IMR-90 (cell line): ENCODE measurements around the gene TGFBR2. TPM values are rescaled to one million over a fixed set of nuclear protein-coding genes. Genes with fewer than 3 reads are reported as not detected.

Source experiments
- ATAC-seq: fragments of 200-7000 bp; cut with Tn5 transposase; 2 replicates; pipeline ENCODE4 v1.9.1; 2020; ENCODE audit warnings: low read depth, mild to moderate bottlenecking, moderate library complexity
- BruUV-seq: library from RNA; stranded (reverse); fragments of 400-500 nt; replicated peaks from 2 replicates; lab custom pipeline; 2021; lab: Mats Ljungman, UMichigan
- CTCF ChIA-PET: fragments of 300-600 bp; formaldehyde crosslinking; extraction: SDS; loops from one replicate; lab custom pipeline; 2021; ENCODE audit warnings: antibody characterized with exemption; lab: Yijun Ruan, JAX
- POLR2A ChIA-PET: fragments of 300-600 bp; sonication (Branson Sonifier 250); formaldehyde crosslinking; loops from one replicate; lab custom pipeline; 2022; ENCODE audit warnings: antibody characterized with exemption; ENCODE audit not compliant: unreplicated experiment; lab: Charles Lee
- DNase-seq: peaks from one replicate; pipeline ENCODE4 v3.0.0; 2013
- H2AFZ ChIP-seq: replicated peaks from 2 replicates; pipeline ENCODE3; 2013; ENCODE audit warnings: low read length, mild to moderate bottlenecking; ENCODE audit not compliant: poor library complexity
- H2AK5ac ChIP-seq: 2 replicates; pipeline ENCODE4 v1.6.1; 2013; ENCODE audit warnings: low read depth, low read length, inconsistent platforms
- H2AK9ac ChIP-seq: replicated peaks from 2 replicates; pipeline ENCODE3; 2013; ENCODE audit warnings: mild to moderate bottlenecking, low read depth, low read length, moderate library complexity; ENCODE audit not compliant: poor library complexity
- H2BK120ac ChIP-seq: 2 replicates; pipeline ENCODE4 v1.6.1; 2013; ENCODE audit warnings: low read depth, low read length, inconsistent platforms
- H2BK15ac ChIP-seq: 3 replicates; pipeline ENCODE4 v1.6.1; 2013; ENCODE audit warnings: low read depth, low read length, inconsistent platforms
- H2BK20ac ChIP-seq: 2 replicates; pipeline ENCODE4 v1.6.1; 2013; ENCODE audit warnings: low read depth, mild to moderate bottlenecking, inconsistent platforms, low read length, moderate library complexity
- H2BK5ac ChIP-seq: 2 replicates; pipeline ENCODE4 v1.6.1; 2013; ENCODE audit warnings: mild to moderate bottlenecking, low read depth, low read length, inconsistent platforms; ENCODE audit not compliant: poor library complexity, severe bottlenecking
- H3K14ac ChIP-seq: replicated peaks from 2 replicates; pipeline ENCODE4 v1.6.1; 2013; ENCODE audit warnings: low read depth, low read length, inconsistent platforms
- H3K18ac ChIP-seq: 2 replicates; pipeline ENCODE4 v1.6.1; 2013; ENCODE audit warnings: low read depth, low read length, control low read depth
- H3K23ac ChIP-seq: 2 replicates; pipeline ENCODE4 v1.6.1; 2013; ENCODE audit warnings: low read depth, low read length, inconsistent platforms
- H3K27ac ChIP-seq: 2 replicates; pipeline ENCODE4 v1.5.1; 2013; ENCODE audit warnings: mild to moderate bottlenecking, control low read depth, low read length; ENCODE audit not compliant: insufficient read depth
- H3K27me3 ChIP-seq: 2 replicates; pipeline ENCODE4 v1.6.1; 2013; ENCODE audit warnings: low read length; ENCODE audit not compliant: control insufficient read depth, insufficient read depth
- H3K36me3 ChIP-seq: 2 replicates; pipeline ENCODE4 v1.6.1; 2013; ENCODE audit warnings: low read length, mixed read lengths; ENCODE audit not compliant: control insufficient read depth, insufficient read depth
- H3K4ac ChIP-seq: 2 replicates; pipeline ENCODE4 v1.6.1; 2013; ENCODE audit warnings: low read depth, low read length, inconsistent platforms
- H3K4me1 ChIP-seq: 2 replicates; pipeline ENCODE4 v1.6.1; 2013; ENCODE audit warnings: low read length, mixed read lengths; ENCODE audit not compliant: control insufficient read depth, insufficient read depth
- H3K4me2 ChIP-seq: 2 replicates; pipeline ENCODE4 v1.6.1; 2013; ENCODE audit warnings: low read depth, mild to moderate bottlenecking, control low read depth, low read length, moderate library complexity
- H3K4me3 ChIP-seq: 2 replicates; pipeline ENCODE4 v1.5.1; 2013; ENCODE audit warnings: low read depth, mild to moderate bottlenecking, control low read depth, low read length, moderate library complexity; ENCODE audit not compliant: insufficient read depth
- H3K56ac ChIP-seq: 2 replicates; pipeline ENCODE4 v1.6.1; 2013; ENCODE audit warnings: low read length, inconsistent platforms; ENCODE audit not compliant: insufficient read depth; ENCODE audit errors: extremely low read depth
- H3K79me1 ChIP-seq, 2 experiments: 2 replicates each; pipeline ENCODE4 v1.6.1; 2013; ENCODE audit warnings: low read length in 2 of 2, inconsistent platforms in 1 of 2, low read depth in 1 of 2
- H3K9ac ChIP-seq: 2 replicates; pipeline ENCODE4 v1.6.1; 2013; ENCODE audit warnings: low read depth, low read length, control low read depth
- H3K9me1 ChIP-seq: 2 replicates; pipeline ENCODE4 v1.6.1; 2013; ENCODE audit warnings: low read length, inconsistent platforms; ENCODE audit not compliant: insufficient read depth
- H3K9me3 ChIP-seq: 2 replicates; pipeline ENCODE4 v1.6.1; 2013; ENCODE audit warnings: low read length; ENCODE audit not compliant: control insufficient read depth, insufficient read depth
- H4K20me1 ChIP-seq: 2 replicates; pipeline ENCODE4 v1.6.1; 2013; ENCODE audit warnings: low read length, inconsistent platforms; ENCODE audit not compliant: insufficient read depth
- H4K5ac ChIP-seq: 2 replicates; pipeline ENCODE4 v1.6.1; 2013; ENCODE audit warnings: mild to moderate bottlenecking, low read depth, low read length, control low read depth
- H4K8ac ChIP-seq, 2 experiments: 2 replicates each; pipeline ENCODE4 v1.6.1; 2013; ENCODE audit warnings: low read depth in 2 of 2, low read length in 2 of 2, control low read depth in 1 of 2, inconsistent platforms in 1 of 2
- H4K91ac ChIP-seq: 2 replicates; pipeline ENCODE4 v1.6.1; 2013; ENCODE audit warnings: low read depth, low read length, inconsistent platforms; ENCODE audit not compliant: insufficient read depth
- BHLHE40 ChIP-seq: fragments of 150-350 bp; IDR thresholded peaks from 2 replicates; pipeline ENCODE4 v1.6.1; 2016; ENCODE audit warnings: mild to moderate bottlenecking, low read depth, low read length
- CEBPB ChIP-seq: IDR thresholded peaks from 2 replicates; pipeline ENCODE4 v1.6.1; 2012; ENCODE audit warnings: low read depth, low read length, improper control_type of control experiment
- CHD1 ChIP-seq: IDR thresholded peaks from 2 replicates; pipeline ENCODE4 v1.6.1; 2012; ENCODE audit warnings: low read depth, low read length, improper control_type of control experiment
- FOS ChIP-seq: fragments of 150-350 bp; IDR thresholded peaks from 2 replicates; pipeline ENCODE4 v1.6.1; 2016; ENCODE audit warnings: low read depth, low read length
- MAFK ChIP-seq: IDR thresholded peaks from 2 replicates; pipeline ENCODE4 v1.6.1; 2012; ENCODE audit warnings: low read depth, low read length, improper control_type of control experiment
- MAZ ChIP-seq: IDR thresholded peaks from 2 replicates; pipeline ENCODE4 v1.6.1; 2012; ENCODE audit warnings: low read depth, mild to moderate bottlenecking, low read length, improper control_type of control experiment, moderate library complexity, borderline replicate concordance
- MXI1 ChIP-seq: IDR thresholded peaks from 2 replicates; pipeline ENCODE4 v1.6.1; 2012; ENCODE audit warnings: low read depth, mild to moderate bottlenecking, low read length, moderate library complexity, borderline replicate concordance
- NFE2L2 ChIP-seq: fragments of 150-350 bp; IDR thresholded peaks from 2 replicates; pipeline ENCODE4 v1.6.1; 2016; ENCODE audit warnings: low read depth, mild to moderate bottlenecking, low read length
- POLR2A ChIP-seq: IDR thresholded peaks from 2 replicates; pipeline ENCODE4 v1.6.1; 2012; ENCODE audit warnings: mild to moderate bottlenecking, low read depth, low read length
- RAD21 ChIP-seq: IDR thresholded peaks from 2 replicates; pipeline ENCODE4 v1.6.1; 2012; ENCODE audit warnings: low read length, improper control_type of control experiment
- RCOR1 ChIP-seq: IDR thresholded peaks from 2 replicates; pipeline ENCODE4 v1.6.1; 2012; ENCODE audit warnings: mild to moderate bottlenecking, low read length, improper control_type of control experiment; ENCODE audit not compliant: insufficient replicate concordance
- RFX5 ChIP-seq: IDR thresholded peaks from 2 replicates; pipeline ENCODE4 v1.8.0; 2012; ENCODE audit warnings: low read depth, mild to moderate bottlenecking, low read length, moderate library complexity
- SMC3 ChIP-seq: fragments of 150-350 bp; IDR thresholded peaks from 2 replicates; pipeline ENCODE4 v1.6.1; 2016; ENCODE audit warnings: low read depth, mild to moderate bottlenecking, antibody characterized with exemption, low read length, moderate library complexity
- USF2 ChIP-seq: fragments of 150-350 bp; IDR thresholded peaks from 2 replicates; pipeline ENCODE4 v1.6.1; 2017; ENCODE audit warnings: mild to moderate bottlenecking, antibody characterized with exemption, low read length, low read depth
- WGBS, 2 experiments: methylation state at CpG; one replicate each; pipeline versions ENCODE4 v1.1.5 to v1.1.7; 2013; ENCODE audit warnings: missing lambda C conversion rate in 2 of 2; ENCODE audit not compliant: insufficient read length in 1 of 2; ENCODE audit errors: extremely low coverage in 2 of 2; 5-methylcytosine and 5-hydroxymethylcytosine counted together
- dilution Hi-C: fragments of 300-500 bp; cut with HindIII; formaldehyde crosslinking; loops from one replicate; pipeline ENCODE4 v1.14.3; 2018; ENCODE audit warnings: low sequenced_read_pairs; ENCODE audit not compliant: unreplicated experiment
- in situ Hi-C: fragments of 300-500 bp; cut with MboI; formaldehyde crosslinking; loops from 3 replicates; pipeline ENCODE4 v1.14.3; 2019; ENCODE audit warnings: low sequenced_read_pairs, inconsistent platforms, mixed read lengths
- intact Hi-C: fragments of 100-400 bp; cut with micrococcal nuclease; formaldehyde crosslinking; loops from 2 replicates; pipeline ENCODE4 v1.10.0; 2022
- polyA plus RNA-seq, 3 experiments: library from polyadenylated mRNA; depleted of rRNA; stranded (reverse); fragments of >200 nt; gene quantifications; 2 replicates each; pipeline ENCODE4 v1.2.3, GENCODE V29; 2012; ENCODE audit warnings: low replicate concordance in 1 of 3
- total RNA-seq: library from RNA; depleted of rRNA; stranded (reverse); fragments of >200 nt; gene quantifications from 2 replicates; pipeline ENCODE4 v1.2.3, GENCODE V29; 2012
- TF ChIP-seq, protein P1 (sequence below): fragments of 150-350 bp; IDR thresholded peaks from 2 replicates; pipeline ENCODE4 v1.6.1; 2016; ENCODE audit warnings: low read depth, mild to moderate bottlenecking, low read length, moderate library complexity, borderline replicate concordance
- TF ChIP-seq, protein P2 (sequence below): conservative IDR thresholded peaks from 2 replicates; pipeline ENCODE4 v1.5.1; 2012; ENCODE audit warnings: mild to moderate bottlenecking, low read depth, low read length, improper control_type of control experiment

TGFBR2 gene
- total and polyA plus RNA-seq, 2 of the 4 experiments (the other 2 are of a cell fraction): 63.7 to 87.5 TPM

DNA sequence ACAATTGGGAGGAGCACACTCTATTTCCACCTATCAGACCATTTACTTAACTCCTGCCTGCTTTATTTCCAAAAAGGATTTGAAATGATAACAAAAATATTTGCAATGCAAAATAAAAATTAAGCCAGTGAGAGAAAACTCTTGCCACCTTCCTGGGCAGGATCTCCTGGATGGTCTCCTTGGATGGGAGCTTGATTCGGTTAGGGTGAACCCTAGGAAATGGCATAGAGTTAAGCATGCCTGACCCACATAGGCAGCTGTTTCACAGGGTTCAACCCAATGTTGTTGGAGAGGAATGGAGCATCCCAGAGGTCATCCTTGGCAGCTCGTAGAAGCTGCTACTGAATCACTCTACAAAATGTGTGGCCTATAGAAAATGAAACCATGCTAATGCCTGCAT lies 83.8 kb downstream of the TGFBR2 start:
- no peak overlapping the region for H2BK120ac ChIP-seq
- dilution Hi-C loops (no loop called here), intact Hi-C loops (loop anchor here (5.0 kb wide), 3 partner anchors 62 to 368 kb away; no protein-coding TSS in a partner anchor), in situ Hi-C loops (loop anchor here (10.0 kb wide), 1 partner anchor 655 kb away; no protein-coding TSS in a partner anchor)
- H3K9me1 ChIP-seq: peaks cover 11% of the 10 kb centered on the region
- ChIA-PET CTCF (no interaction called here), POLR2A (no interaction called here)
- H3K9ac ChIP-seq: no peak overlapping the region
- H2BK15ac ChIP-seq: no peak overlapping the region
- TF ChIP-seq MXI1: no peak
- no peak for TF ChIP-seq CEBPB
- TF ChIP-seq NFE2L2: no peak
- TF ChIP-seq POLR2A: no peak
- TF ChIP-seq, protein P1, sequence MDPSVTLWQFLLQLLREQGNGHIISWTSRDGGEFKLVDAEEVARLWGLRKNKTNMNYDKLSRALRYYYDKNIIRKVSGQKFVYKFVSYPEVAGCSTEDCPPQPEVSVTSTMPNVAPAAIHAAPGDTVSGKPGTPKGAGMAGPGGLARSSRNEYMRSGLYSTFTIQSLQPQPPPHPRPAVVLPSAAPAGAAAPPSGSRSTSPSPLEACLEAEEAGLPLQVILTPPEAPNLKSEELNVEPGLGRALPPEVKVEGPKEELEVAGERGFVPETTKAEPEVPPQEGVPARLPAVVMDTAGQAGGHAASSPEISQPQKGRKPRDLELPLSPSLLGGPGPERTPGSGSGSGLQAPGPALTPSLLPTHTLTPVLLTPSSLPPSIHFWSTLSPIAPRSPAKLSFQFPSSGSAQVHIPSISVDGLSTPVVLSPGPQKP: no peak
- TF ChIP-seq, protein P2, sequence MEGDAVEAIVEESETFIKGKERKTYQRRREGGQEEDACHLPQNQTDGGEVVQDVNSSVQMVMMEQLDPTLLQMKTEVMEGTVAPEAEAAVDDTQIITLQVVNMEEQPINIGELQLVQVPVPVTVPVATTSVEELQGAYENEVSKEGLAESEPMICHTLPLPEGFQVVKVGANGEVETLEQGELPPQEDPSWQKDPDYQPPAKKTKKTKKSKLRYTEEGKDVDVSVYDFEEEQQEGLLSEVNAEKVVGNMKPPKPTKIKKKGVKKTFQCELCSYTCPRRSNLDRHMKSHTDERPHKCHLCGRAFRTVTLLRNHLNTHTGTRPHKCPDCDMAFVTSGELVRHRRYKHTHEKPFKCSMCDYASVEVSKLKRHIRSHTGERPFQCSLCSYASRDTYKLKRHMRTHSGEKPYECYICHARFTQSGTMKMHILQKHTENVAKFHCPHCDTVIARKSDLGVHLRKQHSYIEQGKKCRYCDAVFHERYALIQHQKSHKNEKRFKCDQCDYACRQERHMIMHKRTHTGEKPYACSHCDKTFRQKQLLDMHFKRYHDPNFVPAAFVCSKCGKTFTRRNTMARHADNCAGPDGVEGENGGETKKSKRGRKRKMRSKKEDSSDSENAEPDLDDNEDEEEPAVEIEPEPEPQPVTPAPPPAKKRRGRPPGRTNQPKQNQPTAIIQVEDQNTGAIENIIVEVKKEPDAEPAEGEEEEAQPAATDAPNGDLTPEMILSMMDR: no peak
- no peak for TF ChIP-seq MAFK
- TF ChIP-seq USF2: no peak
- no peak for TF ChIP-seq FOS
- TF ChIP-seq RCOR1: no peak
- no peak for TF ChIP-seq MAZ
- TF ChIP-seq RAD21: no peak
- TF ChIP-seq SMC3: no peak
- no peak for TF ChIP-seq RFX5
- no peak for TF ChIP-seq BHLHE40
- no peak for TF ChIP-seq CHD1
- no peak overlapping the region for H3K14ac ChIP-seq
- no peak overlapping the region for H2AFZ ChIP-seq
- H3K23ac ChIP-seq: peak overlapping the region; percentile 35; the same call in 1 of the 2 replicates
- peaks cover 25% of the 10 kb centered on the region for H3K36me3 ChIP-seq
- no TSS peak for BruUV-seq
- H3K4me3 ChIP-seq: no peak overlapping the region
- H2BK5ac ChIP-seq: no peak overlapping the region
- H2BK20ac ChIP-seq: no peak overlapping the region
- H3K18ac ChIP-seq: no peak overlapping the region
- no peak overlapping the region for H4K5ac ChIP-seq
- H3K9me3 ChIP-seq: no peaks in the 10 kb centered on the region
- DNase-seq (no peak), ATAC-seq (no peak)
- peaks cover 7 to 31% of the 10 kb centered on the region in 2 experiments; a peak in 2 of 4 replicates for H3K79me1 ChIP-seq
- H3K56ac ChIP-seq: no peak overlapping the region
- H3K4ac ChIP-seq: no peak overlapping the region
- no peaks in the 10 kb centered on the region for H3K27me3 ChIP-seq
- H4K8ac ChIP-seq: no peak overlapping the region
- H3K27ac ChIP-seq: no peak overlapping the region
- no peak overlapping the region for H3K4me2 ChIP-seq
- no peaks in the 10 kb centered on the region for H4K20me1 ChIP-seq
- H2AK5ac ChIP-seq: 0 out of 2 replicates have a peak overlapping the region, but pooled peaks have one; percentile 38
- H3K4me1 ChIP-seq: peaks cover 10% of the 10 kb centered on the region
- no peak overlapping the region for H4K91ac ChIP-seq
- H2AK9ac ChIP-seq: no peak overlapping the region
- WGBS, 2 experiments: no CpG with 5 or more reads among the region's 2 CpGs
